Keratinocyte (primary cell): ENCODE measurements around the gene ZFAND6.

ENCODE experiments used
- CTCF ChIP-seq, 3 experiments: IDR thresholded peaks in 1 of 3; conservative IDR thresholded peaks in 1 of 3; optimal IDR thresholded peaks in 1 of 3; 2 replicates in 2 of 3; 3 replicates in 1 of 3; pipeline versions ENCODE3 to v1.5.1; 2011; ENCODE audit warnings: low read length in 3 of 3, mild to moderate bottlenecking in 3 of 3, moderate library complexity in 2 of 3, control low read depth in 1 of 3, inconsistent platforms in 1 of 3; ENCODE audit not compliant: insufficient read depth in 2 of 3; ENCODE audit errors: extremely low read depth in 1 of 3
- EZH2 ChIP-seq: IDR thresholded peaks from one replicate; pipeline ENCODE4 v1.6.1; 2012; ENCODE audit warnings: inconsistent platforms, mild to moderate bottlenecking, low read length, moderate library complexity

- TF ChIP-seq CTCF (optimal IDR thresholded peaks at IDR 0.05 in 1 of 3, IDR thresholded peaks at IDR 0.05 in 1 of 3, conservative IDR thresholded peaks at IDR 0.05 in 1 of 3; ENCODE audit: extremely low read depth in 1 of 3, insufficient read depth in 2 of 3, low read length in 3 of 3) (no peak), EZH2 (no peak)
Measured at GRCh38 chr15:80177156-80177555, 117.7 kb downstream of the ZFAND6 start.
